Right atrium auricular region (tissue), 2 donors: ENCODE measurements around the gene PNMA8A. TPM values are rescaled to one million over a fixed set of nuclear protein-coding genes. Genes with fewer than 3 reads are reported as not detected.
A peak's percentile ranks its signal among the peaks of the same experiment; 100 is the strongest.

ENCODE experiments used
- DNase-seq: peaks from one replicate; pipeline ENCODE4 v3.0.0-alpha.2; 2019; ENCODE audit warnings: low spot score
- H3K27ac ChIP-seq, 2 donors: fragments of 200-600 bp; sonication (generic); 1 replicate in 1 of 2; 2 replicates in 1 of 2; pipeline ENCODE4 v1.5.1; 2016 to 2019
- H3K27me3 ChIP-seq, 2 donors: fragments of 200-600 bp; sonication (generic); one replicate each; pipeline versions ENCODE4 v1.5.1 to v1.6.0; 2017 to 2019
- H3K36me3 ChIP-seq: fragments of 200-600 bp; sonication (generic); one replicate; pipeline ENCODE4 v1.5.1; 2016
- H3K4me1 ChIP-seq, 2 donors: fragments of 200-600 bp; sonication (generic); one replicate each; pipeline versions ENCODE4 v1.5.1 to v1.6.0; 2017 to 2019
- H3K4me3 ChIP-seq, 2 donors: fragments of 200-600 bp; sonication (generic); 1 replicate in 1 of 2; 2 replicates in 1 of 2; pipeline ENCODE4 v1.5.1; 2017 to 2019; ENCODE audit warnings: mild to moderate bottlenecking in 1 of 2, moderate library complexity in 1 of 2
- H3K9me3 ChIP-seq, 2 donors: fragments of 200-600 bp; sonication (generic); one replicate each; pipeline ENCODE4 v1.5.1; 2019
- CTCF ChIP-seq, 2 donors: fragments of 200-600 bp; sonication (generic); IDR thresholded peaks; one replicate each; pipeline ENCODE4 v1.5.1; 2019; ENCODE audit warnings: antibody characterized with exemption in 2 of 2
- total RNA-seq, 2 donors: library from RNA; depleted of rRNA; stranded (reverse); fragments of >200 nt; gene quantifications; one replicate each; pipeline ENCODE4 v1.1.0, GENCODE V29; 2016

PNMA8A gene
- total RNA-seq, 2 donors from 2014 or later: 9.9 to 16.6 TPM

DNA sequence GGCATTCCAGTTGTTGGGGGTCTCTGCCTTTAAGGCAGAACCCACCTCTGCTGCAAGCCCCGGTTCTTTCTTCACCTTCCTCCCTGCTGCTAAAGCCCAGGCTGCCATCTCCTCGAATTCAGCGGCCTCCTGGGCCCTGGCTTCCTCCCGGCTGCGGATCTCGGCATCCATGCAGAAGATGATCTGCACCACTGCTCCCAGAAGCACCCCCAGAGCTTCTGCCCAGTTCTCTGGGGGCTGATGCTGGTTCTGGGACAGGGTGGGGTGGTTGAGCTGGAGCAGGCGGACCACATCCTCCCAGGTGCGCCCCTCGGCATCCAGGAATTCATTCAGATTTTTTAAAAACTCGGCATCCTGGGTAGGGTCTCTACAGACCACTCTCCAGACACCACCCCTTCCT, 987 bp downstream of the PNMA8A start:
- no peak for DNase-seq
- Histone ChIP-seq H3K36me3 (no peaks in the 10 kb centered on the region), H3K27ac (peak overlapping the region; percentile 75 to 79), H3K9me3 (no peaks in the 10 kb centered on the region), H3K4me3 (no peak overlapping the region), H3K4me1 (peaks cover 0 to 14% of the 10 kb centered on the region in 2 donors), H3K27me3 (no peaks in the 10 kb centered on the region)
- no peak for TF ChIP-seq CTCF (IDR thresholded peaks at IDR 0.05)

GRCh38 chr19:46469541-46470185, 1.7 kb downstream of the PNMA8A start:
- peaks cover 0 to 14% of the 10 kb centered on the region in 2 donors for H3K4me1 ChIP-seq
- no peak for TF ChIP-seq CTCF (IDR thresholded peaks at IDR 0.05)
- no peak overlapping the region for H3K27ac ChIP-seq

GRCh38 chr19:46466536-46467196, 4.7 kb downstream of the PNMA8A start:
- H3K27ac ChIP-seq: peak overlapping the region; percentile 16 to 67
- no peaks in the 10 kb centered on the region for H3K27me3 ChIP-seq
- TF ChIP-seq CTCF (IDR thresholded peaks at IDR 0.05): no peak
- no peak for DNase-seq
- H3K4me3 ChIP-seq: no peak overlapping the region
- H3K4me1 ChIP-seq: peaks cover 0 to 12% of the 10 kb centered on the region in 2 donors
- no peaks in the 10 kb centered on the region for H3K36me3 ChIP-seq
- H3K9me3 ChIP-seq: no peaks in the 10 kb centered on the region

More at GRCh38 chr19:46469541-46470185, 1.7 kb downstream of the PNMA8A start:
- Histone ChIP-seq H3K9me3 (no peaks in the 10 kb centered on the region), H3K27me3 (no peaks in the 10 kb centered on the region), H3K36me3 (no peaks in the 10 kb centered on the region), H3K4me3 (no peak overlapping the region)
- DNase-seq: no peak

- Histone ChIP-seq H3K27ac (no peak overlapping the region), H3K9me3 (no peaks in the 10 kb centered on the region), H3K27me3 (no peaks in the 10 kb centered on the region), H3K36me3 (no peaks in the 10 kb centered on the region), H3K4me3 (no peak overlapping the region), H3K4me1 (no peaks in the 10 kb centered on the region)
- no peak for DNase-seq
- no peak for TF ChIP-seq CTCF (IDR thresholded peaks at IDR 0.05)
These were observed 7.8 kb downstream of the PNMA8A start for GRCh38 chr19:46463516-46463915.

DNA sequence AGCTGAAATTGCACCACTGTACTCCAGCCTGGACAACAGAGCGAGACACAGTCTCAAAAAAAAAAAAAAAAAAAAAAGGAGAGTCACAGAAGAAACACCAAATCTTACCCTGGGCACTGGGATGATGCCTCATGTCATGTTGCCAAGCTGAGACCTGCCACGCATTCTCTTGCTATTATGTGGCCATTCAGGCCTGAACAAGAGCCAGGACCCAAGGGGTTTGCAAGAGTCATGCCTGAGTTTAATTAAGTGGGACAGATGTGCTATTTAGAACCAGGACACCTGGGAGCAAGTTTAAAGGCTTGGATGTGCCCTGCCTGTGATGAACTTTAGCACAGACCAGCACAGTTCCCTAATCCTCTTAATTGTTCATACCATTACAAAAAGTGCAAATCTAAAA, 9.8 kb downstream of the PNMA8A start:
- TF ChIP-seq CTCF (IDR thresholded peaks at IDR 0.05): no peak
- no peak overlapping the region for H3K27ac ChIP-seq
- H3K4me1 ChIP-seq: no peaks in the 10 kb centered on the region
- no peak overlapping the region for H3K4me3 ChIP-seq
- H3K36me3 ChIP-seq: no peaks in the 10 kb centered on the region
- no peaks in the 10 kb centered on the region for H3K9me3 ChIP-seq
- DNase-seq: no peak
- no peaks in the 10 kb centered on the region for H3K27me3 ChIP-seq
